SH-SY5Y (cell line): Measurements from ENCODE around the gene ZFAND2B.

ENCODE experiments used
- GATA2 ChIP-seq: IDR thresholded peaks from 2 replicates; pipeline ENCODE4 v1.6.1; 2011; ENCODE audit warnings: mild to moderate bottlenecking, low read depth, low read length
- GATA3 ChIP-seq: IDR thresholded peaks from 2 replicates; pipeline ENCODE4 v1.6.1; 2011; ENCODE audit warnings: low read depth, mild to moderate bottlenecking, low read length, moderate library complexity

DNA sequence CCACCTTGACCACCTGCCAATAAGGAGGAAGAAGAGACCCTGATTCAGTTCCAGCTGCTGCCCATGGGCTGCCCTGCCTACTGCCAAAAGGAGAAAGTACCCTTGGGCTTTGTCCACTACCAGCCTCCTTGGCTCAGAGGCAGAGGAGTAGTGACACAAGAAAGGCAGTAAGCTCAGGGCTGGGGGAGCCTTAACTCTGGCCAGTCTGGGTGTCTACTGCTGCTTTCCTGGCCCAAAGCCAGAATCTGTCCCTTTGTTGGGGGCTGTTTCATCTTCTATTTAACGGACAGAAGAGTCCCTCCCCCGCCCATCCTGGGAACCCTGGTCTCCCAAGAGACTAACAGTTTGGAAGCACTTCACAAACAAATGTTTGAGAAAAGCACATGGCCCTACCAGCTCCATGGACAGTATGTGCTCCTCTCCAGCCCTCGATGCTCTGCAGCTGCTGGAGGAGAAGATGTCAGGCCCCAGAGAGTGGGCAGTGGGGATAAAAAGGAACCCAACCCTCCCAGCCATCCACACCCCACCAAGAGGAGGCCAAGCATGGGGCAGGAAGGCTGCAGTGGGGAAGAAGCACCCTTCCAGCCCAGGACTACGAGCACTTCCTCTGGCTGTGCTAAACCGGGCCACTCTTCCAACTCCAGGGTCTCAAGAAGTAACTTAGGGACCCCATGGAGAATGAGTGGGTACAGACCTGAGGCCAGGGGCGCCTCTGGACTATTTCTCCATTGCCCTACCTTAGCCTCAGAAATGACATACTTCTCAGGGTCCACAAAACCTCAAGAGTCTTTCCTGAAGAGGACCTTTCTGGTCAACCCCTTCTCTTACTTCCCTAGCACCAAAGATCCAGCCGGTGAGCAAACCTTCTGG lies 21.7 kb downstream of the ZFAND2B start:
- TF ChIP-seq GATA2 (no peak), GATA3 (no peak)
